MCF 10A (cell line): Measurements from ENCODE around the gene SLC22A17. TPM values are rescaled to one million over a fixed set of nuclear protein-coding genes. Genes with fewer than 3 reads are reported as not detected.

Experiments
- BruUV-seq: library from RNA; stranded (reverse); fragments of 400-500 nt; replicated peaks from 2 replicates; lab custom pipeline; 2021; lab: Mats Ljungman, UMichigan
- CTCF ChIA-PET: fragments of 300-600 bp; sonication (Branson Sonifier 250); formaldehyde crosslinking; extraction: SDS; loops from one replicate; lab custom pipeline; 2021; ENCODE audit warnings: antibody characterized with exemption, inconsistent platforms; lab: Yijun Ruan, JAX
- POLR2A ChIA-PET: fragments of 300-600, 350-650 bp; sonication (Branson Sonifier 250); formaldehyde crosslinking; extraction: SDS; loops from one replicate; lab custom pipeline; 2020; ENCODE audit warnings: antibody characterized with exemption, inconsistent platforms; lab: Yijun Ruan, JAX
- DNase-seq: peaks from one replicate; pipeline ENCODE4 v3.0.0-alpha.2; 2018; ENCODE audit not compliant: unreplicated experiment
- H3K27ac Mint-ChIP-seq: one replicate; pipeline ENCODE4 v1.8.0; 2022; ENCODE audit warnings: mild to moderate bottlenecking, low read depth, mixed read lengths; ENCODE audit not compliant: unreplicated experiment
- H3K27me3 Mint-ChIP-seq: one replicate; pipeline ENCODE4 v1.8.0; 2022; ENCODE audit warnings: mixed read lengths; ENCODE audit not compliant: insufficient read depth, unreplicated experiment
- H3K36me3 Mint-ChIP-seq: one replicate; pipeline ENCODE4 v1.8.0; 2022; ENCODE audit warnings: mild to moderate bottlenecking, moderate library complexity, mixed read lengths; ENCODE audit not compliant: insufficient read depth, unreplicated experiment
- H3K4me1 Mint-ChIP-seq: one replicate; pipeline ENCODE4 v1.8.0; 2022; ENCODE audit warnings: mixed read lengths; ENCODE audit not compliant: insufficient read depth, unreplicated experiment
- H3K4me3 Mint-ChIP-seq: one replicate; pipeline ENCODE4 v1.8.0; 2022; ENCODE audit warnings: mild to moderate bottlenecking, moderate library complexity, mixed read lengths; ENCODE audit not compliant: unreplicated experiment
- H3K9me3 Mint-ChIP-seq: one replicate; pipeline ENCODE4 v1.8.0; 2022; ENCODE audit warnings: mixed read lengths; ENCODE audit not compliant: unreplicated experiment
- intact Hi-C: fragments of 100-400 bp; cut with micrococcal nuclease; formaldehyde crosslinking; loops from 2 replicates; pipeline ENCODE4 v1.14.1; 2022
- total RNA-seq: library from RNA; stranded (reverse); gene quantifications from 2 replicates; pipeline ENCODE4 v1.2.3, GENCODE V29; 2022
- TF ChIP-seq, protein P1 (sequence below): fragments of 200-600 bp; IDR thresholded peaks from one replicate; pipeline ENCODE4 v1.8.0; 2022; ENCODE audit warnings: antibody characterized with exemption, mild to moderate bottlenecking; ENCODE audit not compliant: unreplicated experiment

SLC22A17 gene
- total RNA-seq, 1 experiment from 2014 or later, result not detected

DNA sequence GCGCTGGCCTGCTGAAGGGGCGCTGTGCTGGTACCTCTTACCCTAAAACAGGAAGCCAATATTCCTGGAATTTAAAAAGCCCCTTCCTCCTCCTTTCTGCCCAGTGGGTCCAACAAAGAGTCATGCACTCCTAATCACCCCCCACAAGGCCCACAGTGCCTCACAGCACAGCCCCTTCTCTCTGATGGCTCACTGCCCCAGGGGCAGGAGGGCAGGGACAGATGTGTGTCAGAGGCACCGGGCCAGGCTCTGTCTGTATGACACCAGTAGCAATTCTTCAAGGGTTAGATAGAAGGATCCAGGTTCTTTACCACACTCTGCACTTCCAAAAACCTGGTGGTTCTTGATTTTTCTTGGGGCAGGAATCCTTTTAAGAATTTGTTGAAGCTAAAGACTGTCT lies 46.4 kb upstream of the SLC22A17 start:
- H3K4me3 Mint-ChIP-seq, result no peak overlapping the region
- TF ChIP-seq, protein P1, sequence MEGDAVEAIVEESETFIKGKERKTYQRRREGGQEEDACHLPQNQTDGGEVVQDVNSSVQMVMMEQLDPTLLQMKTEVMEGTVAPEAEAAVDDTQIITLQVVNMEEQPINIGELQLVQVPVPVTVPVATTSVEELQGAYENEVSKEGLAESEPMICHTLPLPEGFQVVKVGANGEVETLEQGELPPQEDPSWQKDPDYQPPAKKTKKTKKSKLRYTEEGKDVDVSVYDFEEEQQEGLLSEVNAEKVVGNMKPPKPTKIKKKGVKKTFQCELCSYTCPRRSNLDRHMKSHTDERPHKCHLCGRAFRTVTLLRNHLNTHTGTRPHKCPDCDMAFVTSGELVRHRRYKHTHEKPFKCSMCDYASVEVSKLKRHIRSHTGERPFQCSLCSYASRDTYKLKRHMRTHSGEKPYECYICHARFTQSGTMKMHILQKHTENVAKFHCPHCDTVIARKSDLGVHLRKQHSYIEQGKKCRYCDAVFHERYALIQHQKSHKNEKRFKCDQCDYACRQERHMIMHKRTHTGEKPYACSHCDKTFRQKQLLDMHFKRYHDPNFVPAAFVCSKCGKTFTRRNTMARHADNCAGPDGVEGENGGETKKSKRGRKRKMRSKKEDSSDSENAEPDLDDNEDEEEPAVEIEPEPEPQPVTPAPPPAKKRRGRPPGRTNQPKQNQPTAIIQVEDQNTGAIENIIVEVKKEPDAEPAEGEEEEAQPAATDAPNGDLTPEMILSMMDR, result no peak
- BruUV-seq, result no TSS peak
- H3K27ac Mint-ChIP-seq, result no peak overlapping the region
- POLR2A ChIA-PET, result no interaction called here
- CTCF ChIA-PET, result no interaction called here
- peaks cover 42% of the 10 kb centered on the region for H3K27me3 Mint-ChIP-seq
- intact Hi-C loops, result no loop called here
- H3K4me1 Mint-ChIP-seq, result no peaks in the 10 kb centered on the region
- H3K9me3 Mint-ChIP-seq, result no peaks in the 10 kb centered on the region
- peaks cover 6% of the 10 kb centered on the region for H3K36me3 Mint-ChIP-seq
- no peak for DNase-seq

DNA sequence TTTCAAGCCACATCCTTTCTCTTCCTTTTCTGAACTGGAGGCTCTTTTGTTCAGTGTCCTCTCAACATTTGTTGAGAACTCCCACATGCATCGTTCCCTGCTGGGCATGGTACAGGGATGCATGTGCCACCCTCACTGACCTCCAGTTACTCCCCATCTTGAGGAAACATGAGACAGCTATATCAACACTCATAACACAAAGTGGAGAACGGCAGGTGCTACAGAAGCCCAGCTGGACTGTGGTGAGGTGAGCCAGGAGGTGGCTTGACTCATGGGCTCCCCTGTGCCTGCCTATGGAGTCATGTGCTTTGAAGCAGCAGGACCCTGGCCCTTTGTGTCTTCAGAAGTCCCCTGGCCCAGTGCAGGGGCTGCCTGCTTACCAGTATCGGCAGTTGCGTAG lies 45.7 kb upstream of the SLC22A17 start:
- Mint-ChIP-seq H3K9me3 (no peaks in the 10 kb centered on the region), H3K36me3 (peaks cover 6% of the 10 kb centered on the region), H3K4me1 (no peaks in the 10 kb centered on the region), H3K4me3 (no peak overlapping the region), H3K27ac (no peak overlapping the region), H3K27me3 (peaks cover 44% of the 10 kb centered on the region)
- TF ChIP-seq, protein P1, result no peak
- intact Hi-C loops, result no loop called here
- BruUV-seq, result no TSS peak
- POLR2A ChIA-PET, result no interaction called here
- CTCF ChIA-PET, result no interaction called here
- DNase-seq, result no peak

DNA sequence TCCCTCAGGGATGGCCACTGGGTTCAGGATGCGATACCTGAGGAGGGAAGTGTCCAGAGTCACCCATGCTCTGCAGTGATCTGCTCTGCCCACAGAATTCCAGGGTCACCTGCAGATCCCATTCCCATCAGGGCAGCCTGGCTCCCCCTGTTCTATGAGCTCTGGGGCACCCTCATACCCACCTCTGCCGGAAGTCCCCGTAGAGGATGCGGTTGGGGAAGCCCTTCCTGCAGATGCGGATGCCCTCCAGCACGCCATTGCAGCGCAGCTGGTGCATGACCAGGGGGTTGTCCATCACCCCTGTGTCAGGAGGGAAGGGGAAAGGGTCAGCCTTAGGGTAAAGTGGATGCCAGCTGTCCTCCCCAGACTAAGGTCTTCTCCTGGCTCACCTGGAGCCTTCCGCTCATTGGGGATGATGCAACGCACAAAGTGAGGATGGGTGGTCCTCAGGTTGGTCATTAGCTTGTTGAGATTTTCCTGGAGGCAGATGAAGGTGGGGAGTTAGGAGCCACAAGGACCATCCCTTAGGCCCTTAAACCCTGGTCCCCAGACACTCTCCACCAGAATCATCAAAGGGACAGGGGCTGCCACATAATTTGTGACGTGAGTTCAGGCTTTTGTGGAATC lies 44.2 kb upstream of the SLC22A17 start:
- no peak overlapping the region for H3K27ac Mint-ChIP-seq
- ChIA-PET POLR2A (no interaction called here), CTCF (interaction anchor here (2.3 kb wide), 1 partner anchor 17 kb away, joined by 14 read pairs; no protein-coding TSS in a partner anchor)
- TF ChIP-seq, protein P1, result no peak
- no peaks in the 10 kb centered on the region for H3K9me3 Mint-ChIP-seq
- DNase-seq, result no peak
- intact Hi-C loops, result no loop called here
- no peak overlapping the region for H3K4me3 Mint-ChIP-seq
- H3K4me1 Mint-ChIP-seq, result no peaks in the 10 kb centered on the region
- no TSS peak for BruUV-seq
- H3K27me3 Mint-ChIP-seq, result peaks cover 44% of the 10 kb centered on the region
- H3K36me3 Mint-ChIP-seq, result peaks cover 6% of the 10 kb centered on the region

DNA sequence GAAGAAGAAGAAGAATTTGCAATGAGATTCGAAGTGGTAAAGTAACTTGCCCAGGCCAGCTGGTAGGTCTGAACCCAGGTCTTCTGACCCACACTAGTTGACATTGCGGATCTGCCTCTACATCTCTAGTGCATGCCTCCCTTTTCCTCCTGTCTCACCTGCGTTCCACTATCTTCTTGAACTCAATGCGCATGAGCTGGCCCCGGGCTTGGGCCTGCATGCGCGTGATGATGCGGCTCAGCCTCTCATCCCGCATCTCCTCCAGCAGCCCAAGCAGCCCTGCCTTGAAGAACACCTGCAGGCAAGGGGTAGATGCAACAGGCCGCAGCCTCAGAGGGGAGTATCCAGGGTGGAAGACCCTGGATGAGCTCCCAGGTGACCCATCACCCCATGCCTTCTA lies 43.4 kb upstream of the SLC22A17 start:
- no TSS peak for BruUV-seq
- CTCF ChIA-PET, result interaction anchor here (0.5 to 2.3 kb wide), 2 partner anchors 16 to 1174 kb away, joined by 7 to 14 read pairs; no protein-coding TSS in a partner anchor
- H3K27me3 Mint-ChIP-seq, result peaks cover 44% of the 10 kb centered on the region
- H3K4me3 Mint-ChIP-seq, result no peak overlapping the region
- intact Hi-C loops, result no loop called here
- no peaks in the 10 kb centered on the region for H3K9me3 Mint-ChIP-seq
- POLR2A ChIA-PET, result no interaction called here
- H3K27ac Mint-ChIP-seq, result no peak overlapping the region
- DNase-seq, result no peak
- peaks cover 6% of the 10 kb centered on the region for H3K36me3 Mint-ChIP-seq
- no peaks in the 10 kb centered on the region for H3K4me1 Mint-ChIP-seq
- TF ChIP-seq, protein P1, result no peak
